AG09309 (cell line): ENCODE data around the gene KRT82.
A peak's percentile ranks its signal among the peaks of the same experiment; 100 is the strongest.

Source experiments
- DNase-seq: peaks from one replicate; pipeline ENCODE4 v3.0.0-alpha.2; 2010; ENCODE audit warnings: low read depth
- H3K4me3 ChIP-seq: 2 replicates; pipeline ENCODE4 v1.5.1; 2011; ENCODE audit warnings: mild to moderate bottlenecking, low read depth, low read length, moderate library complexity; ENCODE audit not compliant: control insufficient read depth
- CTCF ChIP-seq: IDR thresholded peaks from 2 replicates; pipeline ENCODE4 v1.5.1; 2011; ENCODE audit warnings: mild to moderate bottlenecking, low read depth, low read length, inconsistent platforms; ENCODE audit not compliant: insufficient read depth, control insufficient read depth; ENCODE audit errors: missing control alignments

The KRT82 gene

DNA sequence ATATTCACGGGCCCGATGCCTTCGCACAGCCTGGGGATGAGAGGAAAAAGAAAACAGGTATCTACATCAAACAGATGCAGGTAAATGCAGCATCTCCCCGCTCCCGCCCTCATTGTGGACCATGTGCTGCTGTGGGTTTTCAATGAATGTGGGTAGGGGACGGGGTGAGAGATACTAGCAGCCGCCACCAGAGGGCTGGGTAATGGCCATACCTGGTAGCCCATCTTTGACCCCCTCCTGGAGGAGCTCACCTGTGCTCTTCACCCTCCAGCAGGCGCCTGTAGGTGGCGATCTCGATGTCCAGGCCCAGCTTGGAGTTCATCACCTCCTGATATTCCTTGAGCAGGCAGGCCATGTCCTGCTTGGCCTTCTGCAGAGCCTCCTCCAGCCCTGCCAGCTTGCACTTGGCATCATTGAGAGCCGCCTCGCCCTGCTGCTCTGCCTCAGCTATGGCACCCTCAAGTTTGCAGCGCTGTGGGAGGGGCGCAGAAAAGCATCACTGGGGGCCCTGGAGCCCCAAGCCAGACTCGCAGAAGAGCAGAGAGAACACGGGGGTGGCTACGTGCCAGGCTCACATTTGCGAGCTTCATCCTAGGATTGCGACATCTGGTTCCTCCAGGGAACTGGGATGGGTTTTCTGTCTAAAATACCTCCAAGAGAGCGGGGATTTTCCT lies 10.2 kb downstream of the KRT82 start:
- no peak overlapping the region for H3K4me3 ChIP-seq
- peak; percentile 12 for TF ChIP-seq CTCF
- no peak for DNase-seq

- no peak overlapping the region for H3K4me3 ChIP-seq
- no peak for DNase-seq
- TF ChIP-seq CTCF: no peak
Measured at GRCh38 chr12:52394836-52395405, 11.2 kb downstream of the KRT82 start.

- H3K4me3 ChIP-seq: no peak overlapping the region
- no peak for DNase-seq
- TF ChIP-seq CTCF: no peak
Measured at GRCh38 chr12:52392465-52393007, 13.6 kb downstream of the KRT82 start.

- no peak for DNase-seq
- no peak for TF ChIP-seq CTCF
- H3K4me3 ChIP-seq: no peak overlapping the region
Measured at GRCh38 chr12:52391618-52392002, 14.5 kb downstream of the KRT82 start.

GRCh38 chr12:52390739-52391617 lies 15.2 kb downstream of the KRT82 start:
- DNase-seq: no peak
- peak; percentile 81 for TF ChIP-seq CTCF
- H3K4me3 ChIP-seq: no peak overlapping the region

- no peak overlapping the region for H3K4me3 ChIP-seq
- DNase-seq: no peak
- no peak for TF ChIP-seq CTCF
Measured at GRCh38 chr12:52389313-52390207, 16.6 kb downstream of the KRT82 start.
